NCI-H2196 treated with DMSO at 0.1 percent for 48 hours (cell line): Measurements from ENCODE around the gene RAB10.
"Not testable (repeated sequence)": the region's sequence is repeated elsewhere in the genome, so short reads cannot be mapped to it uniquely, and the experiment has no call there.

Experiments
- DNase-seq: peaks from one replicate; lab custom pipeline; 2025; ENCODE audit not compliant: unreplicated experiment; lab: John Stamatoyannopoulos, UW

RAB10 gene

GRCh38 chr2:26144953-26145680 lies 111.2 kb downstream of the RAB10 start:
- DNase-seq = no peak

DNA sequence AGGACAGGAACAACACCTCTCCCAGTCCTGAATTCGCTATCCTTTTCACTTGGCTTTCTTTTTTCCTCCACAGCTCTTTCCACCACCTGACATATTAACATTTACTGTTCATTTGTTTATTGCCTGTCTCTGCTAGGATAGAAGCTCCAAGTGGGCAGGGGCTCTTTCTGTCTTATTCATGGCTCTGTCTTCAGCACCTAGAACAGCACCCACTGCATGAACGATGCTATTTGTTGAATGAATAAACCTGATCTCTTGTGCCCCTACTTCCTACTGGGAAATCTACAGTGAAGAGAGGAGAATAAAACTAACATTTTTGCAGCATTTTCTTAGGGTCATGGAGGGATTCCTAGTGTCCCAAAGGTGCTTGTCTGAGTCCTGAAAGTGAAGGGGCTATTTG lies 114.6 kb downstream of the RAB10 start:
- DNase-seq = no peak

DNA sequence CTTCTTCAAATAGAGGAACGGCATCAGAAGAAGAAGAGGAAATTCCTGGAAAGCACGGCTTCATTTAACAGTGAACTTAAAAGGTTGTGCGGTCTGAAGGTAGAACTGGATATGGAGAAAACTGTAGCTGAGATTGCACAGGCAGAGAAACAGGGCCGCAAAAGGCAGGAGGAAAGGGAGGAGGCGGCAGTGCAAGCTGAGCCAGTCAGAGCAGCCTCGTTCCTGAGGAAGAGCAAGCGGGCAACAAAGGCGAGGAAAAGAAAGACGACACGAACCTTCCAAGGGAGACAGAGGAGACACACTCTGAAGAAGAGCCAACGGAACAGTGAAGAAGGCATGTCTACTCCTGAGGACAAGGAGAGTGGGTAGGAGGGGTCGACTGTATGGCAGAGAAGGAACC lies 116.4 kb downstream of the RAB10 start:
- DNase-seq = no peak

- no peak for DNase-seq
These were observed 123.7 kb downstream of the RAB10 start for GRCh38 chr2:26157580-26157979.

DNA sequence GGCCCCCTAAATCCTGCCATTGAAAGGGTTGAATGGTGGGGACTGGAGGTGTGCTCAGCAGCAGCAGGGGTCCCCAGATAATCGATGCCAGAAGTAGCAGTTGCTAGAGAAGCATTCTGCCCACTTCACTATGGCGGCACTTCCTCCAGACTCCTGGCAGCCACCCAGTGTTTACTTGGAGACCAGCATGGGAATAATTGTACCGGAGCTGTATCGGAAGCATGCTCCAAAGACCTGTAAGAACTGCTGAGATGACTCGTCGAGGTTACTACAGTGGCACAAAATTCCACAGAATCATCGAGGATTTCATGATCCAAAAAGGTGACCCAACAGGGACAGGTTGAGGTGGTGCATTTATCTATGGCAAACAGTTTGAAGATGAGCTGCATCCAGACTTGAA lies 128.0 kb downstream of the RAB10 start:
- no peak for DNase-seq

GRCh38 chr2:26162963-26163362 lies 129.1 kb downstream of the RAB10 start:
- no peak for DNase-seq

DNA sequence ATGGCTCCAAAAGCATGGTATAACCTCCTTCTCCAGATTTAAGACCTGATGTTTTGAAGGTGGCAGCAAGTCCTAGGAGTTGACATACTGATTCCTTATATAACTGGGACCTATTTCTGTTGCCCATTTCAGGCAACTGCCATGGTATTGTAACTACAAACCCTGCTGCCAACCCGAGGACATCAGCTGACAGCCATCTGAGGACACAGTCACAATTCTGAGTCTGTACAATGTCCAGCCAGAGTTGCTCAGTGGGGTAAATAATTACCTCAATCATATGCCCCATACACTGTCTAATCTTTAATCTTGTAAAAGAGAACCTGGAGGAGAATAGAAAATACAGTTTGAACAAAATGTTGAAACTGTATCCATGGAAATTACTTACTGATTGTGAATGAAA lies 130.3 kb downstream of the RAB10 start:
- DNase-seq = no peak

DNA sequence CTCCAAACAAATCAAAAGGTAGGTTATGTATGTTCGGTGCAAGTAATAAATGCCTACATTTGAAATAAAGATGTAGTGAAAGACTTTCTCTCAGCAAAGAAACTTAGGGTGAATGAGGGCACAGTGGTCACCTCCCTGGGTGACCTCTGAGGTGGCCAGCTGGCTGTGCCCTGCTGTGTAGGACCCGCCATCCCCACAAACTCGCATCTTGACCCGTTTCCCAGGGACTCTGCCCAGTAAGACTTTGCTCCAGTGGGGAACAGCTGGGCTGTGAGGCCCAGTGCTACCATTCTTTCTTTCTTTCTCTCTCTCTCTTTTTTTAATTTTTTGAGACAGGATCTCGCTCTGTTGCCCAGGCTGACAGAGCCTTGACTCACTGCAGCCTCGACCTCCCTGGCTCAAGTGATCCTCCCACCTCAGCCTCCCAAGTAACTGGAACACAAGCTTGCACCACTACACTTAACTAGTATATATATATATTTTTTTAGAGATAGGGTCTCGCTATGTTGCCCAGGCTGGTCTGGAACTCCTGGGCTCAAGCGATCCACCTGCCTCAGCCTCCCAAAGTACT lies 130.8 kb downstream of the RAB10 start:
- DNase-seq = no peak

DNA sequence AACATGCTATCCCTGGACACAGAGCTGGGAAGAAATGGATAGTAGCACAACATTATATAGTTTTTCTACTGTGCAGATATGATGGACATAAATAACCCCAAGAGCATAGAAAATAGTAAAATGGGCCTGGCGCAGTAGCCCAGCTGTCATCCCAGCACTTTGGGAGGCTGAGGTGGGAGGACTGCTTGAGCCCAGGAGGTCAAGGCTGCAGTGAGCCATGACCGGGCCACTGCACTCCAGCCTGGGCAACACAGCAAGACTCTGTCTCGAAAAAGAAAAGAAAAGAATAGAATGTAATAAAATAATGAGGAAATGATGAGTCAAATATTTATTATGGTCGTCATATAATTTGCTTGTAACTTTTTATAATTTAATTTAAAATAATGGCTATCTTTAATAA lies 131.5 kb downstream of the RAB10 start:
- DNase-seq = no peak

- DNase-seq = not testable (repeated sequence)
These were observed 132.7 kb downstream of the RAB10 start for GRCh38 chr2:26166541-26166940.

- no peak for DNase-seq
These were observed 134.9 kb downstream of the RAB10 start for GRCh38 chr2:26168785-26169184.

DNA sequence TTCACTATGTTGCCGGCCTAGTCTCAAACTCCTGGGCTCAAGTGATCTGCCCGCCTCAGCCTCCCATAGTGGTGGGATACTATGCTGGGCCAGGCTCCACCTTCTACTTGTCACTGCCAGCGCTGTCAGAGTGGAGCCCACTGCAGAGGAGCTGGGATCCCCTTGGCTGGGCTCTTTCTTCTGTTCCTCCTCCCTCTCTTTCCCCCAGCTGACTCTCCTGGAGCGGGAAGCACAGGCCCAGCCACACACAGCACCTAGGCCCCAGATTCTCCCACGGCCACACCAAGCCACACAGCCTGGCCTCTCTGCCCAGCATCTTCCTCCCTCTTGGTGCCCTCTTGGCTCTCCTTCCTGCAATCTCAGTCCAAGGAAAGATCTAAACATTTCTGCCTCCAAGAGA lies 135.3 kb downstream of the RAB10 start:
- DNase-seq = no peak

GRCh38 chr2:26169681-26170414 lies 136.0 kb downstream of the RAB10 start:
- no peak for DNase-seq

DNA sequence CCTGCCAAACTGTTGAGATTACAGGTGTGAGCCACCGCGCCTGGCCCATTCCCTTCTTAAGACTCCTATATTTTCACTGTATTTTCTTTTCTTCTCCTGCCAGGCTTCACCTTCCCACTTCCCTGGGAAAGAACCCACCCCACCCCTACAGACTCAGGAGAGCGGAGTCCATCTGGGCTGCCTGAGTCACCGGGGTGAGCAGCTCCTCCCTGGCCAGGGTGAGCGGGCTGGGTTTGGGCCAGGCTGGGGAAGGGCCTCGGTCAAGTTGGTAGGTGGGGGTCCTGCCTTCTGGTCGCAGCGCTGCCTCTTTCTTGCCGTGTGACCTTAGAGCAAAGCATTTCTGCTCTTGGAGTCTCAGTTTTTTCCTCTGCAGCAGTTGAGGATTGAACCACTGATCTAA lies 136.9 kb downstream of the RAB10 start:
- DNase-seq = no peak

DNA sequence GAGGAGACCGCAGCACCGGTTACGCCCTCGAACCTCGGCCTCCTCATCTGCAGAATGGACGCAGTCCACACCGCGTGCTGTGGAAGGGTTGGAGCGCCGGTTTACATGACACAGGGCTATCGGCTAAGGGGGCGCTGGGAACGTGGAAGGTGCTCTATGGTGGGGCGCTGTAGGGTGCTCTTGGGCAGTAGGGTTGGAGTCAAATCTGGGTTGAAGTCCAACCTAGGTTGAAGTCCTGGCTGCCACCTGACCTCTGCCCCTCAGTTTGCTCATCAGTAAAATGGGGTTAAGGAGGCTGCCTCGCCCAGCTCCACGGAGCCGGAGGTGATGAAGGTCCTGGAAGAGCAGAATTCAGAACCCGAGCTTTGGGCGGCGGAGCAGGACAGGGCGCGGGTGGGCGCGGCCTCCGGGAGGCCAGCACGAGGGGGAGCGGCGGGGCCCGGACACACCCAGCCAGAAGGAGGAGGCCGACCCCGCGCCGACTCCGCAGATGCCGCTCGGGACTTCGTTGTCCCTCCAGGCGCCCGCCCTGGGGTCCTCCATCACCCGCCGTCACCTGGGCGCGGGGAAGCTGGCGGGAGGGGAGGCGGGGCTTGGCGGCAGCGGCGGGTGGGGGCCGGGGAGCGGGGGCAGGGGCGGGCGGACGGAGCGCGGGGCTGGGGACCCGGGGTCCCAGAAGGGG lies 138.4 kb downstream of the RAB10 start:
- no peak for DNase-seq

- DNase-seq = no peak
These were observed 139.2 kb downstream of the RAB10 start, which contains the start of gene GAREM2 for GRCh38 chr2:26172871-26173775. GAREM2 (plus strand) TSS chr2:26173088; CDS start chr2:26173221, 133 bp downstream.

DNA sequence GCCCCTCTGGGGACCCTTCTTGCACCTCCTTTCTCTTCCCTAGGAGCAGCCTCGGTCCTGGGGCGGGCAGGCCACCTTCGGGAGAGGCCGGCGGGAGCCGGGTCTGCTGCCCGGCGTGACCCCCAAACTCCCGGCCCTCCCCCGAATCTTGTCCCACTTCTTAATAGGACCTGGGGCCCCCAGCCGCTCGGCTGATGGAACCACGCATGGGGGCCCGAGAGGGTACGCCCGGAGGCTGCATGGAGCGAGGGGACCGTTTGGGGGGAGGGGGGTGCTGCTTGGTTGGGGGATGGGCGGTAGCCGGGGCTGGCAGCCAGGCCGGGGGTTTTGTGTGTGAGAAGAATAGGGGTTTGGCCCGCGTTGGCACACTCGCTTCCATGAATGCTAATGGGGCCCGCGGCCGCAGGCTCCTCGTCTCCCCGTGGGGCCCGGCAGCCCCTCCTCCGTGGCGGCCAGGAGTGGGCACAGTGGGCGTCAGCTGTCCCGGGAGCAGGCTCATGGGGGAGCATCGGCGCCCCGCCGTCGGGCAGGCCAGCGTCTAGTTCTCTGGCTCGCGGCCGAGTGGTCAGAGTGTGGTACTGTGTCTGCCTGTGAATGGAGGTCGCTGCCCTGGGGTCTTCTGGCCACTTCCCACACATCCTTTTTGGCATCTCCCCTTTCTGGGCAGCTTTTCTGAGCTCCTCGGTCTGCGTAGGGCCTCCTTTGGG lies 140.0 kb downstream of the RAB10 start:
- DNase-seq = no peak

GRCh38 chr2:26174691-26175465 lies 141.0 kb downstream of the RAB10 start:
- no peak for DNase-seq
